Fibroblast of mammary gland (primary cell): ENCODE results near the gene DCAF4.
A peak's percentile ranks its signal among the peaks of the same experiment; 100 is the strongest.

Source experiments
- DNase-seq: peaks from one replicate; pipeline ENCODE4 v3.0.0-alpha.2; 2010; ENCODE audit warnings: low read depth
- H3K4me3 ChIP-seq: 2 replicates; pipeline ENCODE4 v1.5.1; 2011; ENCODE audit warnings: low read depth, mild to moderate bottlenecking, low read length, moderate library complexity; ENCODE audit not compliant: control insufficient read depth
- CTCF ChIP-seq: conservative IDR thresholded peaks from 2 replicates; pipeline ENCODE4 v1.5.1; 2011; ENCODE audit warnings: low read depth, low read length, inconsistent platforms; ENCODE audit not compliant: control insufficient read depth, insufficient read depth

DCAF4 gene

GRCh38 chr14:72903716-72904115 is 22.5 kb upstream of the DCAF4 start:
- TF ChIP-seq CTCF = no peak
- no peak overlapping the region for H3K4me3 ChIP-seq
- no peak for DNase-seq

GRCh38 chr14:72904218-72904617 is 22.0 kb upstream of the DCAF4 start:
- TF ChIP-seq CTCF = no peak
- H3K4me3 ChIP-seq = no peak overlapping the region
- DNase-seq = no peak

GRCh38 chr14:72904840-72905561 is 21.3 kb upstream of the DCAF4 start:
- peak; percentile 86 for DNase-seq
- no peak overlapping the region for H3K4me3 ChIP-seq
- peak; percentile 98 for TF ChIP-seq CTCF

GRCh38 chr14:72906316-72906715 is 19.9 kb upstream of the DCAF4 start:
- no peak for TF ChIP-seq CTCF
- no peak overlapping the region for H3K4me3 ChIP-seq
- DNase-seq = peak; percentile 69

GRCh38 chr14:72906879-72907278 is 19.4 kb upstream of the DCAF4 start:
- DNase-seq = no peak
- no peak overlapping the region for H3K4me3 ChIP-seq
- TF ChIP-seq CTCF = no peak

GRCh38 chr14:72907886-72908285 is 18.4 kb upstream of the DCAF4 start:
- DNase-seq = peak; percentile 72
- no peak for TF ChIP-seq CTCF
- H3K4me3 ChIP-seq = no peak overlapping the region
